Measurements from ENCODE around the gene FXYD5.
"Not testable (repeated sequence)": the region's sequence is repeated elsewhere in the genome, so short reads cannot be mapped to it uniquely, and the experiment has no call there.

FXYD5 gene

GRCh38 chr19:35120492-35120891 is 34.0 kb upstream of the FXYD5 start:
- no peak for DNase-seq

GRCh38 chr19:35120898-35121297 is 33.6 kb upstream of the FXYD5 start:
- no peak for DNase-seq

GRCh38 chr19:35122687-35123551 is 31.6 kb upstream of the FXYD5 start:
- DNase-seq = no peak

- no peak for DNase-seq
Measured at GRCh38 chr19:35123573-35123972, 31.0 kb upstream of the FXYD5 start.

- peak; percentile 98 for DNase-seq
Measured at GRCh38 chr19:35124098-35125060, 30.2 kb upstream of the FXYD5 start.

GRCh38 chr19:35125270-35125717 is 29.2 kb upstream of the FXYD5 start:
- no peak for DNase-seq

GRCh38 chr19:35125749-35126623 is 28.5 kb upstream of the FXYD5 start:
- no peak for DNase-seq

- DNase-seq = no peak
Measured at GRCh38 chr19:35126624-35126959, 27.9 kb upstream of the FXYD5 start.

GRCh38 chr19:35127871-35128270 is 26.7 kb upstream of the FXYD5 start:
- no peak for DNase-seq

- DNase-seq = no peak
Measured at GRCh38 chr19:35128398-35129057, 26.0 kb upstream of the FXYD5 start.

GRCh38 chr19:35129724-35130274 is 24.7 kb upstream of the FXYD5 start:
- not testable (repeated sequence) for DNase-seq

GRCh38 chr19:35130761-35131720 is 23.5 kb upstream of the FXYD5 start:
- no peak for DNase-seq

- DNase-seq = no peak
Measured at GRCh38 chr19:35132254-35132653, 22.3 kb upstream of the FXYD5 start.

- DNase-seq = no peak
Measured at GRCh38 chr19:35133826-35134225, 20.7 kb upstream of the FXYD5 start.

GRCh38 chr19:35134601-35135242 is 19.8 kb upstream of the FXYD5 start, which contains the start of gene LGI4:
Gene LGI4 (minus strand): TSS chr19:35135059. CDS start chr19:35134680, 379 bp downstream.
- no peak for DNase-seq

- DNase-seq = peak; percentile 99
Measured at GRCh38 chr19:35135389-35135909, 19.1 kb upstream of the FXYD5 start.

- no peak for DNase-seq
Measured at GRCh38 chr19:35136231-35136630, 18.3 kb upstream of the FXYD5 start.

- no peak for DNase-seq
Measured at GRCh38 chr19:35136977-35137702, 17.4 kb upstream of the FXYD5 start.

- DNase-seq = no peak
Measured at GRCh38 chr19:35138305-35138892, 16.1 kb upstream of the FXYD5 start, which contains the start of gene FXYD1. Gene FXYD1 (plus strand): TSS chr19:35138824. CDS start chr19:35140080, 1,256 bp downstream.

Measured in 8988T (cell line).